K562 (cell line): ENCODE data around the gene GRIK5. TPM values are rescaled to one million over a fixed set of nuclear protein-coding genes. Genes with fewer than 3 reads are reported as not detected.

Experiments used
- ATAC-seq: fragments of 200-7000 bp; cut with Tn5 transposase; 3 replicates; pipeline ENCODE4 v1.9.1; 2020; ENCODE audit warnings: moderate library complexity
- BruUV-seq: library from RNA; stranded (reverse); fragments of 400-500 nt; replicated peaks from 2 replicates; lab custom pipeline; 2021; lab: Mats Ljungman, UMichigan
- CTCF ChIA-PET: fragments of 300-600 bp; formaldehyde crosslinking; extraction: SDS; loops from one replicate; lab custom pipeline; 2021; ENCODE audit warnings: low intra/inter-chr PET ratio; lab: Yijun Ruan, JAX
- POLR2A ChIA-PET: fragments of 300-600, 350-650 bp; sonication (Branson Sonifier 250); formaldehyde crosslinking; extraction: SDS; loops from one replicate; lab custom pipeline; 2021; ENCODE audit warnings: antibody characterized with exemption, inconsistent platforms; lab: Yijun Ruan, JAX
- DNase-seq, 4 experiments: peaks; one replicate each; pipeline versions ENCODE4 v3.0.0 to v3.0.0-alpha.2; 2011 to 2018; ENCODE audit warnings: low spot score in 3 of 4, mixed read lengths in 3 of 4; ENCODE audit errors: extremely low read depth in 1 of 4
- FAIRE-seq: peaks from 2 replicates; lab custom pipeline; 2011; peaks lifted over from hg19 to GRCh38; lab: Jason Lieb, UNC
- H2AFZ ChIP-seq: 2 replicates; pipeline ENCODE4 v1.6.0; 2011; ENCODE audit warnings: low read depth, low read length, control low read depth, inconsistent platforms
- H3K27ac ChIP-seq: fragments of 200-600 bp; 3 replicates; pipeline ENCODE4 v1.8.0; 2011; ENCODE audit warnings: low read depth, mild to moderate bottlenecking, control low read depth, inconsistent platforms, low read length, moderate library complexity, mixed read lengths; ENCODE audit errors: extremely low read depth
- H3K27me3 ChIP-seq, 2 experiments: fragments of 300-600 bp in 1 of 2; 2 replicates in 1 of 2; 3 replicates in 1 of 2; pipeline versions ENCODE4 v1.6.0 to v1.8.0; 2011; ENCODE audit warnings: inconsistent platforms in 2 of 2, low read length in 2 of 2, mild to moderate bottlenecking in 1 of 2, mixed read lengths in 1 of 2, moderate library complexity in 1 of 2; ENCODE audit not compliant: control insufficient read depth in 2 of 2, insufficient read depth in 2 of 2
- H3K36me3 ChIP-seq: fragments of 300-600 bp; 3 replicates; pipeline ENCODE4 v1.8.0; 2011; ENCODE audit warnings: mild to moderate bottlenecking, low read length, inconsistent platforms; ENCODE audit not compliant: control insufficient read depth, insufficient read depth
- H3K4me1 ChIP-seq, 2 experiments: fragments of 200-600 bp in 1 of 2; replicated peaks in 1 of 2; 2 replicates in 1 of 2; 3 replicates in 1 of 2; pipeline versions ENCODE4 v1.5.1 to v1.8.0; 2011; ENCODE audit warnings: inconsistent platforms in 2 of 2, low read length in 2 of 2, mild to moderate bottlenecking in 1 of 2, mixed read lengths in 1 of 2, moderate library complexity in 1 of 2; ENCODE audit not compliant: control insufficient read depth in 2 of 2, insufficient read depth in 2 of 2
- H3K4me2 ChIP-seq: 2 replicates; pipeline ENCODE4 v1.6.1; 2011; ENCODE audit warnings: low read length, control low read depth, inconsistent platforms, mixed read lengths; ENCODE audit not compliant: insufficient read depth
- H3K4me3 ChIP-seq: fragments of 200-600 bp; sonication (generic), shearing (Covaris generic); 2 replicates; pipeline ENCODE4 v1.5.1; 2016; ENCODE audit warnings: control low read depth, inconsistent platforms
- H3K79me2 ChIP-seq: fragments of 200-600 bp; 3 replicates; pipeline ENCODE4 v1.8.0; 2011; ENCODE audit warnings: low read length, inconsistent platforms; ENCODE audit not compliant: control insufficient read depth, insufficient read depth
- H3K9ac ChIP-seq, 2 experiments: 2 replicates each; pipeline versions ENCODE4 v1.6.0 to v1.6.1; 2011; ENCODE audit warnings: low read depth in 2 of 2, low read length in 2 of 2, control low read depth in 1 of 2, inconsistent platforms in 1 of 2, mild to moderate bottlenecking in 1 of 2, mixed read lengths in 1 of 2; ENCODE audit not compliant: insufficient read depth in 1 of 2
- H3K9me1 ChIP-seq: one replicate; pipeline ENCODE4 v1.6.0; 2011; ENCODE audit warnings: inconsistent platforms, mild to moderate bottlenecking, low read length, moderate library complexity; ENCODE audit not compliant: control insufficient read depth, insufficient read depth
- H3K9me3 ChIP-seq: replicated peaks from 2 replicates; pipeline ENCODE4 v1.5.1; 2011; ENCODE audit warnings: low read depth, low read length, inconsistent platforms; ENCODE audit not compliant: control insufficient read depth, insufficient read depth
- H4K20me1 ChIP-seq: replicated peaks from 2 replicates; pipeline ENCODE4 v1.6.1; 2011; ENCODE audit warnings: low read length, inconsistent platforms, mixed read lengths; ENCODE audit not compliant: control insufficient read depth, insufficient read depth
- BRCA1 ChIP-seq, 2 experiments: fragments of 450-650 bp in 1 of 2; sonication (generic) in 1 of 2; formaldehyde crosslinking in 1 of 2; IDR thresholded peaks; 2 replicates each; pipeline versions ENCODE4 v1.5.0 to v1.6.1; 2017 to 2020; ENCODE audit warnings: mild to moderate bottlenecking in 1 of 2, missing genetic modification reagents in 1 of 2
- C11orf30 ChIP-seq: fragments of 450-650 bp; IDR thresholded peaks from 2 replicates; pipeline ENCODE4 v1.6.1; 2016; ENCODE audit warnings: low read depth, mild to moderate bottlenecking
- GABPB1 ChIP-seq: sonication (generic); formaldehyde crosslinking; IDR thresholded peaks from 2 replicates; pipeline ENCODE4 v1.8.0; 2022; ENCODE audit warnings: mild to moderate bottlenecking, missing genetic modification reagents
- HNRNPLL ChIP-seq: fragments of 200-400 bp; formaldehyde crosslinking; IDR thresholded peaks from 2 replicates; pipeline ENCODE4 v1.6.1; 2017; ENCODE audit warnings: low read length, low read depth, mild to moderate bottlenecking; ENCODE audit not compliant: poor library complexity, severe bottlenecking
- MYNN ChIP-seq, 2 experiments: sonication (generic); formaldehyde crosslinking in 1 of 2; IDR thresholded peaks; 2 replicates each; pipeline versions ENCODE4 v1.5.0 to v1.6.1; 2016 to 2020; ENCODE audit warnings: antibody characterized with exemption in 1 of 2, missing genetic modification reagents in 1 of 2
- NCOA6 ChIP-seq: fragments of 450-650 bp; IDR thresholded peaks from 2 replicates; pipeline ENCODE4 v1.6.1; 2017; ENCODE audit warnings: mild to moderate bottlenecking
- POLR2B ChIP-seq: fragments of 450-650 bp; IDR thresholded peaks from 2 replicates; pipeline ENCODE4 v1.6.1; 2018; ENCODE audit warnings: low read depth; ENCODE audit not compliant: partially characterized antibody
- RAD51 ChIP-seq: fragments of 450-650 bp; IDR thresholded peaks from 2 replicates; pipeline ENCODE4 v1.7.1; 2016; ENCODE audit warnings: low read depth, mild to moderate bottlenecking, borderline replicate concordance
- RBBP5 ChIP-seq: fragments of 200-600 bp; sonication (generic); IDR thresholded peaks from 2 replicates; pipeline ENCODE4 v1.6.1; 2012; ENCODE audit warnings: borderline replicate concordance, mild to moderate bottlenecking, low read length, control low read depth, inconsistent platforms; ENCODE audit not compliant: insufficient read depth, poor library complexity, severe bottlenecking
- SETDB1 ChIP-seq: IDR thresholded peaks from one replicate; pipeline ENCODE4 v1.6.1; 2012; ENCODE audit warnings: low read length, control low read depth, inconsistent platforms
- SUPT5H ChIP-seq: fragments of 450-650 bp; IDR thresholded peaks from 2 replicates; pipeline ENCODE4 v1.6.1; 2016
- TEAD1 ChIP-seq, 2 experiments: fragments of 450-650 bp in 1 of 2; sonication (generic) in 1 of 2; formaldehyde crosslinking; IDR thresholded peaks; 2 replicates each; pipeline versions ENCODE4 v1.4.0 to v1.8.0; 2020 to 2022; ENCODE audit warnings: mild to moderate bottlenecking in 2 of 2, missing genetic modification reagents in 1 of 2
- ZFP30 ChIP-seq: fragments of 250-450 bp; sonication (Bioruptor Pico); IDR thresholded peaks from 2 replicates; pipeline ENCODE4 v1.8.0; 2022; ENCODE audit warnings: moderate library complexity, mild to moderate bottlenecking, inconsistent platforms, borderline replicate concordance
- ZNF431 ChIP-seq: sonication (generic); formaldehyde crosslinking; IDR thresholded peaks from 2 replicates; pipeline ENCODE4 v1.8.0; 2022; ENCODE audit warnings: mild to moderate bottlenecking, missing genetic modification reagents
- WGBS: fragments of 100-300 bp; shearing (Covaris generic); methylation state at CpG from one replicate; pipeline ENCODE4 v1.1.6; 2016; ENCODE audit warnings: low coverage, mixed read lengths; ENCODE audit not compliant: insufficient coverage; ENCODE audit errors: missing lambda C conversion rate; 5-methylcytosine and 5-hydroxymethylcytosine counted together
- in situ Hi-C: fragments of 300-500 bp; cut with MboI; formaldehyde crosslinking; loops from 4 replicates; pipeline ENCODE4 v1.15.0; 2018; ENCODE audit warnings: inconsistent platforms, mixed read lengths
- intact Hi-C: fragments of 100-400 bp; cut with micrococcal nuclease; formaldehyde crosslinking; loops from 2 replicates; pipeline ENCODE4 v1.14.2; 2022
- polyA plus RNA-seq, 8 experiments: library from polyadenylated mRNA; depleted of rRNA in 4 of 8; stranded (reverse) in 5 of 8; unstranded in 3 of 8; fragments of >200 nt; fragmentation: Nextera tagmentation in 2 of 8; fragmentation: Illumina TruSeq in 1 of 8; extraction: Ambion mirVana in 2 of 8; extraction: Trizol in 1 of 8; gene quantifications; 2 replicates each; pipeline versions ENCODE4 v1.2.1 to v1.2.3, GENCODE V29; 2011 to 2014; ENCODE audit warnings: inconsistent platforms in 1 of 8, missing spikeins in 1 of 8
- total RNA-seq, 7 experiments: library from RNA; depleted of rRNA in 6 of 7; stranded (reverse); fragments of >200 nt in 6 of 7; fragmentation: Illumina TruSeq in 2 of 7; extraction: Trizol in 2 of 7; gene quantifications; 2 replicates each; pipeline versions ENCODE4 v1.2.1 to v1.2.3, GENCODE V29; 2011 to 2021; ENCODE audit warnings: low replicate concordance in 1 of 7
- TF ChIP-seq, protein P1 (sequence below): sonication (generic); formaldehyde crosslinking; IDR thresholded peaks from 2 replicates; pipeline ENCODE4 v1.8.0; 2022; ENCODE audit warnings: missing genetic modification reagents, mild to moderate bottlenecking, moderate library complexity, borderline replicate concordance
- TF ChIP-seq, protein P2 (sequence below), 2 experiments: fragments of 450-650 bp in 1 of 2; IDR thresholded peaks; 2 replicates each; pipeline ENCODE4 v1.6.1; 2011 to 2017; ENCODE audit warnings: low read depth in 2 of 2, antibody characterized with exemption in 1 of 2, borderline replicate concordance in 1 of 2, low read length in 1 of 2, mild to moderate bottlenecking in 1 of 2, mixed read lengths in 1 of 2; ENCODE audit not compliant: control insufficient read depth in 1 of 2

GRIK5 gene
- total and polyA plus RNA-seq, 9 of the 15 experiments (the other 6 are each of a cell fraction or from before 2014, with no cell fraction given), result 0.04 to 0.55 (median 0.27) TPM; not detected in 2

DNA sequence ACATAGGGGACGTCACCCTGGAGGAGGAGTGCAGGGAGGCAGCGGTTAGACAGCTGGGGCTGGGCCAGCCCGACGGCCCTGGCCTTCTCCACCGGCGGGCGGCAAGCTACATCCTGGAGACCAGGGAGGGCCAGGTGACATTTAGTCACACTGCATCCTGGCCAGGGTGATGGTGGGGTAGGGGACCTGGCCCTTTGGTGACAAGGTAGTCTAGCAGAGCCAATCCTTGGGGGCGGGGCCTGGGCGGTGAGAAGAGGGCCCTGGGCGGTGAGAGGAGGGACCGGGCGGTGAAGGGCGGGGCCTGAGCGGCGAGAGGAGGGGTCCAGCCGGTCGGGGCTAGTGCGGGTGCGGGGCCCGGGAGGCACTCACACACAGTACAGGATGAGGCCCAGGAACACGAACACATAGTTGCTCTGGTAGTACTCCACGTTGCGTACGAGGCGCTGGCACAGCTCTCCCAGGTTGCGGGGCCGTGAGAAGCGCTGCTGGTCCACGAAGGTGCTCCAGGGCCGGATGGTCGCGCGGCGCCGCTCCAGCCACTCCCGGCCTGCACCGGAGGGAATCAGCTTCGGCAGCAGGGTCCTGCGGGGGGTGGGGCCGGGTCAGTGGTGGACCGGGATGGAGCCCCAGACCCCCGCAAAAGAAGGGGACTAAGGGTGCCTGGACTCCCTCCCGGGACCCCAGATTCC is 111.5 kb downstream of the GRIK5 start:
- Histone ChIP-seq H3K36me3 (no peaks in the 10 kb centered on the region), H3K27me3 (no peaks in the 10 kb centered on the region), H2AFZ (peak overlapping the region; percentile 95), H3K79me2 (no peaks in the 10 kb centered on the region), H3K4me2 (peak overlapping the region; percentile 93), H4K20me1 (no peaks in the 10 kb centered on the region), H3K9me3 (no peaks in the 10 kb centered on the region), H3K4me3 (peak overlapping the region; percentile 61), H3K4me1 (peaks cover 15 to 40% of the 10 kb centered on the region in 2 experiments; a peak in 4 of 5 replicates), H3K9ac (peak overlapping the region; percentile 77 to 90; a peak in 3 of 4 replicates), H3K9me1 (no peaks in the 10 kb centered on the region), H3K27ac (peak overlapping the region; percentile 57; the same call in 2 of the 3 replicates)
- in situ Hi-C loops (loop anchor here (10.0 kb wide), 1 partner anchor 164 kb away; the partner anchor contains the start of gene CEACAM3), intact Hi-C loops (loop anchor here (1.0 to 2.0 kb wide), 3 partner anchors 65 to 86 kb away; no protein-coding TSS in a partner anchor)
- POLR2A ChIA-PET, result interaction anchor here (0.5 to 2.7 kb wide), 15 partner anchors 10 to 395 kb away, joined by 3 to 14 read pairs (median 3); partner anchors contain the start of gene RPS19
- FAIRE-seq (no peak), ATAC-seq (peak; percentile 88), DNase-seq (peak; percentile 83 to 91 (median 88))
- TSS peak; percentile 68 for BruUV-seq
- CTCF ChIA-PET, result interaction anchor here (0.7 to 2.1 kb wide), 5 partner anchors 16 to 165 kb away, joined by 3 to 18 read pairs (median 7); partner anchors contain the start of gene RPS19
- 1% methylated on average over 38 of the region's 43 CpGs for WGBS
- TF ChIP-seq NCOA6 (peak; percentile 67; the same call in 1 of the 2 replicates), HNRNPLL (peak; percentile 55), ZNF431 (CRISPR knock-in tag) (no peak), ZFP30 (no peak), BRCA1 (IDR thresholded peaks at IDR 0.05) (no peak), BRCA1 (CRISPR knock-in tag; IDR thresholded peaks at IDR 0.05) (0 out of 2 replicates have a peak, but pooled peaks have one; percentile 52), RBBP5 (peak; percentile 20), GABPB1 (CRISPR knock-in tag) (no peak), SUPT5H (peak; percentile 54; the same call in 1 of the 2 replicates), TEAD1 (CRISPR knock-in tag; IDR thresholded peaks at IDR 0.05) (0 out of 4 replicates have a peak, but pooled peaks of 1 of the 2 experiments have one; percentile 58), SETDB1 (no peak), POLR2B (peak; percentile 47), MYNN (IDR thresholded peaks at IDR 0.05) (no peak), MYNN (CRISPR knock-in tag; IDR thresholded peaks at IDR 0.05) (no peak), RAD51 (no peak), C11orf30 (no peak)
- TF ChIP-seq, protein P1, sequence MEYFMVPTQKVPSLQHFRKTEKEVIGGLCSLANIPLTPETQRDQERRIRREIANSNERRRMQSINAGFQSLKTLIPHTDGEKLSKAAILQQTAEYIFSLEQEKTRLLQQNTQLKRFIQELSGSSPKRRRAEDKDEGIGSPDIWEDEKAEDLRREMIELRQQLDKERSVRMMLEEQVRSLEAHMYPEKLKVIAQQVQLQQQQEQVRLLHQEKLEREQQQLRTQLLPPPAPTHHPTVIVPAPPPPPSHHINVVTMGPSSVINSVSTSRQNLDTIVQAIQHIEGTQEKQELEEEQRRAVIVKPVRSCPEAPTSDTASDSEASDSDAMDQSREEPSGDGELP, result peak; percentile 91; the same call in 1 of the 2 replicates
- TF ChIP-seq, protein P2, sequence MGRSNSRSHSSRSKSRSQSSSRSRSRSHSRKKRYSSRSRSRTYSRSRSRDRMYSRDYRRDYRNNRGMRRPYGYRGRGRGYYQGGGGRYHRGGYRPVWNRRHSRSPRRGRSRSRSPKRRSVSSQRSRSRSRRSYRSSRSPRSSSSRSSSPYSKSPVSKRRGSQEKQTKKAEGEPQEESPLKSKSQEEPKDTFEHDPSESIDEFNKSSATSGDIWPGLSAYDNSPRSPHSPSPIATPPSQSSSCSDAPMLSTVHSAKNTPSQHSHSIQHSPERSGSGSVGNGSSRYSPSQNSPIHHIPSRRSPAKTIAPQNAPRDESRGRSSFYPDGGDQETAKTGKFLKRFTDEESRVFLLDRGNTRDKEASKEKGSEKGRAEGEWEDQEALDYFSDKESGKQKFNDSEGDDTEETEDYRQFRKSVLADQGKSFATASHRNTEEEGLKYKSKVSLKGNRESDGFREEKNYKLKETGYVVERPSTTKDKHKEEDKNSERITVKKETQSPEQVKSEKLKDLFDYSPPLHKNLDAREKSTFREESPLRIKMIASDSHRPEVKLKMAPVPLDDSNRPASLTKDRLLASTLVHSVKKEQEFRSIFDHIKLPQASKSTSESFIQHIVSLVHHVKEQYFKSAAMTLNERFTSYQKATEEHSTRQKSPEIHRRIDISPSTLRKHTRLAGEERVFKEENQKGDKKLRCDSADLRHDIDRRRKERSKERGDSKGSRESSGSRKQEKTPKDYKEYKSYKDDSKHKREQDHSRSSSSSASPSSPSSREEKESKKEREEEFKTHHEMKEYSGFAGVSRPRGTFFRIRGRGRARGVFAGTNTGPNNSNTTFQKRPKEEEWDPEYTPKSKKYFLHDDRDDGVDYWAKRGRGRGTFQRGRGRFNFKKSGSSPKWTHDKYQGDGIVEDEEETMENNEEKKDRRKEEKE (IDR thresholded peaks at IDR 0.05; ENCODE audit: borderline replicate concordance in 1 of 2, control insufficient read depth in 1 of 2, low read depth in 2 of 2, low read length in 1 of 2), result no peak
